M059J (cell line): Measurements from ENCODE around the gene PLIN4. TPM values are rescaled to one million over a fixed set of nuclear protein-coding genes. Genes with fewer than 3 reads are reported as not detected.

ENCODE experiments used
- DNase-seq: peaks from one replicate; pipeline ENCODE4 v3.0.0-alpha.2; 2012; ENCODE audit warnings: low read depth
- total RNA-seq: library from RNA; depleted of rRNA; stranded (reverse); fragments of >200 nt; shearing (Covaris generic); gene quantifications from 2 replicates; pipeline ENCODE4 v1.2.3, GENCODE V29; 2014

PLIN4 gene
- total RNA-seq, 1 experiment from 2014 or later, result 0.02 TPM

- DNase-seq, result no peak
Measured at GRCh38 chr19:4492337-4493103, 25.8 kb downstream of the PLIN4 start.

GRCh38 chr19:4491446-4491845 is 26.8 kb downstream of the PLIN4 start:
- no peak for DNase-seq

- no peak for DNase-seq
Measured at GRCh38 chr19:4488496-4488895, 29.8 kb downstream of the PLIN4 start.

GRCh38 chr19:4487572-4487971 is 30.7 kb downstream of the PLIN4 start:
- no peak for DNase-seq

- DNase-seq, result no peak
Measured at GRCh38 chr19:4483385-4483784, 34.9 kb downstream of the PLIN4 start.

GRCh38 chr19:4482721-4483364 is 35.4 kb downstream of the PLIN4 start:
- DNase-seq, result no peak

- DNase-seq, result peak; percentile 21
Measured at GRCh38 chr19:4477034-4477801, 41.1 kb downstream of the PLIN4 start.

GRCh38 chr19:4474514-4475022 is 43.7 kb downstream of the PLIN4 start:
- no peak for DNase-seq

GRCh38 chr19:4473763-4474513 is 44.3 kb downstream of the PLIN4 start:
- DNase-seq, result no peak

- DNase-seq, result no peak
Measured at GRCh38 chr19:4473011-4473762, 45.1 kb downstream of the PLIN4 start.

GRCh38 chr19:4472174-4472974 is 45.9 kb downstream of the PLIN4 start, which contains the start of gene HDGFL2:
HDGFL2 (plus strand) TSS chr19:4472297; CDS start chr19:4472351, 54 bp downstream.
- no peak for DNase-seq

- peak; percentile 100 for DNase-seq
Measured at GRCh38 chr19:4471403-4472173, 46.7 kb downstream of the PLIN4 start.

- no peak for DNase-seq
Measured at GRCh38 chr19:4467835-4468234, 50.5 kb downstream of the PLIN4 start.

GRCh38 chr19:4464815-4465581 is 53.3 kb downstream of the PLIN4 start:
- no peak for DNase-seq

- peak; percentile 98 for DNase-seq
Measured at GRCh38 chr19:4457654-4458395, 60.5 kb downstream of the PLIN4 start, which contains the start of gene UBXN6. UBXN6 (minus strand) TSS chr19:4457794; CDS start chr19:4457697, 97 bp downstream.

GRCh38 chr19:4456843-4457653 is 61.2 kb downstream of the PLIN4 start:
- peak; percentile 29 for DNase-seq

- DNase-seq, result peak; percentile 27
Measured at GRCh38 chr19:4456476-4456842, 61.8 kb downstream of the PLIN4 start.
